GM12892 (cell line): Measurements from ENCODE around the gene PRKAA2.

ENCODE experiments used
- POLR2A ChIP-seq: IDR thresholded peaks from 2 replicates; pipeline ENCODE4 v1.6.1; 2011; ENCODE audit warnings: low read depth, low read length, control low read depth
- POLR2AphosphoS5 ChIP-seq: IDR thresholded peaks from 2 replicates; pipeline ENCODE4 v1.6.1; 2011; ENCODE audit warnings: low read depth, low read length, control low read depth
- TAF1 ChIP-seq: IDR thresholded peaks from 2 replicates; pipeline ENCODE4 v1.6.1; 2011; ENCODE audit warnings: low read depth, mild to moderate bottlenecking, control low read depth, low read length, borderline replicate concordance

DNA sequence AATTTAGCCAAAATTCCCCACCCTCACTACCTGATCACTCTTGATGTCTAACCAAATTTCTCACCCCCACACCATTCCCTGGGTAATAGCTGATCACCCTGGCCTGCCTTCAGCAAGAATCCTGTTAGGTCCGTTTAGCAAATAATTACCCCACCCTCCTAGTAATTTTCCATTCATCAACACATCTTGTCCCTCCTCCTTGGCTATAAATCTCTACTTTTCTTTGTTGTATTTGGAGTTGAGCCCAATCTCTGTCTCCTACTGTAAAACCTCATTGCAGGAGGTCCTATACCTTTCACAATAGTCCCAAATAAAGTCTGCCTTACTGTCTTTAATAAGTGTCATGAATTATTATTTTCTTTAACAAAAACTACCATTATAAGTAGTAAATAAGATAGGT, 6.9 kb upstream of the PRKAA2 start:
- TF ChIP-seq POLR2A (no peak), TAF1 (no peak), POLR2AphosphoS5 (no peak)
